OCI-LY3 (cell line): Measurements from ENCODE around the gene DOK7.

Experiments
- H2AFZ ChIP-seq: fragments of 200-600, 300-600 bp; shearing (Covaris generic); 2 replicates; pipeline ENCODE4 v1.6.0; 2014; ENCODE audit warnings: antibody characterized with exemption, low read depth, low read length
- H3K27ac ChIP-seq: fragments of 200-600, 300-600 bp; sonication (generic); 2 replicates; pipeline ENCODE4 v1.5.1; 2014; ENCODE audit warnings: mild to moderate bottlenecking, low read length, moderate library complexity, mixed read lengths
- H3K27me3 ChIP-seq: fragments of 200-600, 300-600 bp; sonication (generic); 2 replicates; pipeline ENCODE4 v1.6.1; 2014; ENCODE audit warnings: low read depth, low read length, mixed read lengths
- H3K36me3 ChIP-seq: fragments of 200-600, 300-600 bp; sonication (generic); replicated peaks from 2 replicates; pipeline ENCODE3; 2014; ENCODE audit warnings: low read depth, low read length, mixed read lengths
- H3K4me1 ChIP-seq: fragments of 300-600, 200-600 bp; sonication (generic); 2 replicates; pipeline ENCODE4 v1.6.1; 2014; ENCODE audit warnings: low read length, mixed read lengths
- H3K4me2 ChIP-seq: fragments of 200-600, 300-600 bp; sonication (generic); 2 replicates; pipeline ENCODE4 v1.6.1; 2014; ENCODE audit warnings: low read length, mixed read lengths
- H3K4me3 ChIP-seq: fragments of 300-600, 200-600 bp; sonication (generic); 2 replicates; pipeline ENCODE4 v1.5.1; 2014; ENCODE audit warnings: antibody characterized with exemption, mild to moderate bottlenecking, low read length, moderate library complexity
- H3K79me2 ChIP-seq: fragments of 300-600, 200-600 bp; shearing (Covaris generic); 2 replicates; pipeline ENCODE4 v1.6.1; 2014; ENCODE audit warnings: mild to moderate bottlenecking, low read length, mixed read lengths
- H3K9ac ChIP-seq: fragments of 300-600, 200-600 bp; shearing (Covaris generic); 2 replicates; pipeline ENCODE4 v1.6.0; 2014; ENCODE audit warnings: mild to moderate bottlenecking, low read length, moderate library complexity
- H3K9me3 ChIP-seq: fragments of 200-600, 300-600 bp; shearing (Covaris generic); 2 replicates; pipeline ENCODE4 v1.6.1; 2014; ENCODE audit warnings: low read length, mixed read lengths; ENCODE audit not compliant: insufficient read depth
- H4K20me1 ChIP-seq: fragments of 200-600, 300-600 bp; sonication (generic); 2 replicates; pipeline ENCODE4 v1.6.1; 2016; ENCODE audit warnings: low read length, mixed read lengths; ENCODE audit not compliant: insufficient read depth
- CTCF ChIP-seq: fragments of 200-600, 300-600 bp; sonication (generic); IDR thresholded peaks from 2 replicates; pipeline ENCODE4 v1.5.1; 2014; ENCODE audit warnings: antibody characterized with exemption, low read length, low read depth
- EZH2phosphoT487 ChIP-seq: fragments of 200-600 bp; shearing (Covaris generic); IDR thresholded peaks from 2 replicates; pipeline ENCODE4 v1.6.1; 2018; ENCODE audit warnings: antibody characterized with exemption, mixed run types, low read depth

Gene DOK7

GRCh38 chr4:3446631-3447320, 16.3 kb upstream of the DOK7 start:
- no peak overlapping the region for H3K27ac ChIP-seq
- no peak overlapping the region for H3K9ac ChIP-seq
- no peaks in the 10 kb centered on the region for H3K4me1 ChIP-seq
- TF ChIP-seq CTCF (no peak), EZH2phosphoT487 (no peak)
- no peaks in the 10 kb centered on the region for H4K20me1 ChIP-seq
- no peak overlapping the region for H2AFZ ChIP-seq
- H3K27me3 ChIP-seq = no peaks in the 10 kb centered on the region
- H3K4me3 ChIP-seq = no peak overlapping the region
- H3K79me2 ChIP-seq = no peaks in the 10 kb centered on the region
- no peaks in the 10 kb centered on the region for H3K36me3 ChIP-seq
- H3K9me3 ChIP-seq = no peaks in the 10 kb centered on the region
- no peak overlapping the region for H3K4me2 ChIP-seq

GRCh38 chr4:3447431-3448395, 15.4 kb upstream of the DOK7 start:
- H2AFZ ChIP-seq = no peak overlapping the region
- H3K4me2 ChIP-seq = no peak overlapping the region
- no peaks in the 10 kb centered on the region for H3K79me2 ChIP-seq
- no peak overlapping the region for H3K4me3 ChIP-seq
- no peaks in the 10 kb centered on the region for H3K4me1 ChIP-seq
- H3K36me3 ChIP-seq = no peaks in the 10 kb centered on the region
- no peaks in the 10 kb centered on the region for H4K20me1 ChIP-seq
- H3K9me3 ChIP-seq = no peaks in the 10 kb centered on the region
- TF ChIP-seq CTCF = no peak
- TF ChIP-seq EZH2phosphoT487 = no peak
- no peak overlapping the region for H3K9ac ChIP-seq
- no peak overlapping the region for H3K27ac ChIP-seq
- no peaks in the 10 kb centered on the region for H3K27me3 ChIP-seq

GRCh38 chr4:3449047-3449573, 14.0 kb upstream of the DOK7 start:
- H3K36me3 ChIP-seq = no peaks in the 10 kb centered on the region
- no peak overlapping the region for H2AFZ ChIP-seq
- no peaks in the 10 kb centered on the region for H3K79me2 ChIP-seq
- peaks cover 6% of the 10 kb centered on the region; the same call in 1 of the 2 replicates for H3K27me3 ChIP-seq
- H3K4me2 ChIP-seq = no peak overlapping the region
- H3K4me1 ChIP-seq = no peaks in the 10 kb centered on the region
- H4K20me1 ChIP-seq = no peaks in the 10 kb centered on the region
- TF ChIP-seq EZH2phosphoT487 (no peak), CTCF (no peak)
- no peak overlapping the region for H3K27ac ChIP-seq
- H3K4me3 ChIP-seq = no peak overlapping the region
- H3K9me3 ChIP-seq = no peaks in the 10 kb centered on the region
- H3K9ac ChIP-seq = no peak overlapping the region
